Mucosa of rectum (tissue), 2 donors: ENCODE data around the gene RNASE3.
A peak's percentile ranks its signal among the peaks of the same experiment; 100 is the strongest.
"Not testable (repeated sequence)": the region's sequence is repeated elsewhere in the genome, so short reads cannot be mapped to it uniquely, and the experiment has no call there.

Experiments used
- H3K27ac ChIP-seq, 2 donors: one replicate each; pipeline ENCODE4 v1.7.0; 2013; ENCODE audit warnings: inconsistent platforms in 2 of 2, low read depth in 2 of 2, low read length in 2 of 2
- H3K27me3 ChIP-seq, 2 donors: one replicate each; pipeline ENCODE4 v1.7.0; 2013; ENCODE audit warnings: low read length in 2 of 2; ENCODE audit not compliant: control insufficient read depth in 2 of 2, insufficient read depth in 2 of 2
- H3K36me3 ChIP-seq, 2 donors: one replicate each; pipeline ENCODE4 v1.7.0; 2013; ENCODE audit warnings: low read length in 2 of 2; ENCODE audit not compliant: control insufficient read depth in 2 of 2, insufficient read depth in 2 of 2
- H3K4me1 ChIP-seq, 2 donors: one replicate each; pipeline ENCODE4 v1.7.0; 2013; ENCODE audit warnings: low read length in 2 of 2, mild to moderate bottlenecking in 1 of 2; ENCODE audit not compliant: control insufficient read depth in 2 of 2, insufficient read depth in 2 of 2
- H3K4me3 ChIP-seq, 2 donors: one replicate each; pipeline ENCODE4 v1.7.0; 2013; ENCODE audit warnings: low read length in 2 of 2
- H3K9ac ChIP-seq, 2 donors: one replicate each; pipeline ENCODE4 v1.7.0; 2013; ENCODE audit warnings: low read length in 2 of 2, low read depth in 1 of 2, mild to moderate bottlenecking in 1 of 2
- H3K9me3 ChIP-seq, 2 donors: one replicate each; pipeline ENCODE4 v1.7.0; 2013; ENCODE audit warnings: low read length in 2 of 2; ENCODE audit not compliant: control insufficient read depth in 2 of 2
- donor health status: healthy.
- donor health status: Normal muscosa, but diverticular disease.

The RNASE3 gene

GRCh38 chr14:20873370-20874177, 17.6 kb upstream of the RNASE3 start:
- Histone ChIP-seq H3K4me3 (peak overlapping the region in 1 of 2 donors; percentile 37), H3K4me1 (no peaks in the 10 kb centered on the region), H3K9me3 (peaks cover 0 to 3% of the 10 kb centered on the region in 2 donors)

GRCh38 chr14:20877016-20877415, 14.2 kb upstream of the RNASE3 start:
- Histone ChIP-seq H3K9me3 (peaks cover 0 to 3% of the 10 kb centered on the region in 2 donors), H3K4me3 (no peak overlapping the region), H3K9ac (no peak overlapping the region), H3K4me1 (no peaks in the 10 kb centered on the region), H3K27me3 (no peaks in the 10 kb centered on the region), H3K36me3 (no peaks in the 10 kb centered on the region), H3K27ac (no peak overlapping the region)

More at GRCh38 chr14:20873370-20874177, 17.6 kb upstream of the RNASE3 start:
- no peak overlapping the region for H3K9ac ChIP-seq
- no peaks in the 10 kb centered on the region for H3K36me3 ChIP-seq
- no peaks in the 10 kb centered on the region for H3K27me3 ChIP-seq
- no peak overlapping the region for H3K27ac ChIP-seq

DNA sequence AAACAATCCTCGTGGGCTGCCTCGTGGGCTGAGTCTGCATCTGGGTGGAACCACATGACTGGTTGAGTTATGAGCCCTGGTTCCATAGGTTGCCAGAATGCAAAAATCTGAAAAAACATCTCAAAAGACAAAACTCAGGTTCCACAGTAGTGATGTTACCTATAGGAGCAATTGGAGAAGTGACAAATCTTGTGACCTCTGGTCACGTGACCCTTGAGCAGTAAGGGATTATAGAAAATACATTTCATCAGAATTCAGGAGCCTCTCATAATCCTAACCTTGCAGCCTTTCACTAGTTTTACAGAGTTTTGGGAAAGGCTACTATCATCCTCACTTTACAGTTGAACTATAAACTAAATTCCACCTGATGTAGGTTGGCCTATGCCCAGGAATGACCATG, 12.5 kb upstream of the RNASE3 start:
- Histone ChIP-seq H3K27me3 (no peaks in the 10 kb centered on the region), H3K9me3 (peaks cover 0 to 3% of the 10 kb centered on the region in 2 donors), H3K27ac (no peak overlapping the region), H3K9ac (no peak overlapping the region), H3K36me3 (no peaks in the 10 kb centered on the region), H3K4me3 (no peak overlapping the region), H3K4me1 (no peaks in the 10 kb centered on the region)

DNA sequence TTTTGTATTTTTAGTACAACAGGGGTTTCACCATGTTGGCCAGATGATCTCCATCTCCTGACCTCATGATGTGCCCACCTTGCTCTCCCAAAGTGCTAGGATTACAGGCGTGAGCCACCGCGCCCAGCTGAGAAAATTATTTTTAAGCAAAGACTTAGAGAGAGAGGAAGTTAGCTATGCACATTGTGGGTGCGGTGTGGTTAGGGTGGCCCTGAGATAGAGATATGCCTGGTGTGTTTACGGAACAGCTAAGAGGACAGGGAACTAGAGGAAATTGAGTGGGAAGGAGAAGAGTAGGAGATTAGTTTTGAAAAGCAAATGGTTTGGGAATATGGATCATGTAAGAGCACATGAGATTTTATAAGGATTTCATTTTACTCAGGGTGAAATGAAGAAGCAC, 10.0 kb upstream of the RNASE3 start:
- H3K27ac ChIP-seq, H3K4me1 ChIP-seq, H3K9ac ChIP-seq, H3K4me3 ChIP-seq, H3K27me3 ChIP-seq, H3K36me3 ChIP-seq, H3K9me3 ChIP-seq: not testable (repeated sequence)

DNA sequence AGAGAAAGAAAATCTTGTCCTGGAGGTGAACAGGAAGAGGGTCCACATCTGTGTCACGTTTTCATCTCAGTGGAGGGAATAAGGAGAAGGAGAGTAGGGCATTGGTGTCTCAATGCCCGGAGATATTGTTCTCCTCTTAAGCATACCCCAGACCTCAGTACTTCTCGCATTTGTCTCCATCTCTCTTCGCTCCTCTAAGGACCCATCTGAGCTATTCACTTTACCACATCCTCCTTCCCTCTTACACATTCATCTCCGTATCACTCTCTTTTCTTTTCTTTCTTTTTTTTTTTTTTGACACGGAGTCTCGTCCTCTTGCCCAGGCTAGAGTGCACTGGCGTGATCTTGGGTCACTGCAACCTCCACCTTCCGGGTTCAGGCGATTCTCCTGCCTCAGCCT, 8.4 kb upstream of the RNASE3 start:
- H3K4me3 ChIP-seq, H3K9ac ChIP-seq: not testable (repeated sequence)

DNA sequence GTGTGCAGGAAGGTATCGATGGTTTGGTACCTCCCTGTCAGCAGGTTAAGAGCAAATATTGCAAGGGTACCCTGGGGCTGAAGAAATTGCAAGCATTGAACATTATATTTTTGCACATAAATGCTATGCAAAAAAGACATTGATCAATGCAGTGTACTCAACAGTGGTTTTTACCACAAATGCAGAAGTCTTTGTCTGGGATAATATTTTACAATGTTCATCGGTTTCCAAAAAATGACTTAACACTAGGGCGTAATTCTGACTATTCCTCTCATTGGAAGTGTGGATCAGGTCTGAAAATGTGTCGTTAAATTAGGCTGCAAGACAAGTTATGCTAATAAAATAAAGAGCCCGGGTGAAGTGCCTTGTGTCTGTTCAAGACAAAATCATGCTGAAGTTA, 2.8 kb upstream of the RNASE3 start:
- not testable (repeated sequence) for H3K9me3 ChIP-seq, H3K27ac ChIP-seq

More for the DNA sequence above, 8.4 kb upstream of the RNASE3 start:
- not testable (repeated sequence) for H3K27ac ChIP-seq, H3K36me3 ChIP-seq, H3K9me3 ChIP-seq, H3K27me3 ChIP-seq, H3K4me1 ChIP-seq

DNA sequence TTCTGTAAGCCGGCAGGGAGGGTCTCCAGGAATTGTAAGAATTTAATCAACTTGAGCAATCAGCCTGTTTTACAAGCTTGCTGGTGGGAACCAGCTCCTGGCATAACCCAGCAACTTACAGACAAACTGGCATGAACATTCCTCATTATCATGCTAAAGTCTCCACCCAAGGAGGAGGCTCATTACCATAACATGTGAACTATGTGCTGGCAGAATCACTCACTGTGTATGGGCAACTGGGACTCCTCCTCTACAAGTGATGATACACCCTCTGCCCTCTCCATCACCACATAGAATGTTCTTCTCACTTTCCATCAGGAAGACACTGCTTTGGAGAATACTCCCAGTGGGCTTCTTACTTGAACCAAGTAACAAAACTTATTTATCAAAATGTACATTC, 4.1 kb downstream of the RNASE3 start:
- not testable (repeated sequence) for H3K36me3 ChIP-seq, H3K27me3 ChIP-seq, H3K4me1 ChIP-seq, H3K9ac ChIP-seq, H3K4me3 ChIP-seq, H3K9me3 ChIP-seq, H3K27ac ChIP-seq

More for the DNA sequence above, 2.8 kb upstream of the RNASE3 start:
- H3K4me3 ChIP-seq, H3K9ac ChIP-seq, H3K36me3 ChIP-seq, H3K4me1 ChIP-seq, H3K27me3 ChIP-seq: not testable (repeated sequence)

DNA sequence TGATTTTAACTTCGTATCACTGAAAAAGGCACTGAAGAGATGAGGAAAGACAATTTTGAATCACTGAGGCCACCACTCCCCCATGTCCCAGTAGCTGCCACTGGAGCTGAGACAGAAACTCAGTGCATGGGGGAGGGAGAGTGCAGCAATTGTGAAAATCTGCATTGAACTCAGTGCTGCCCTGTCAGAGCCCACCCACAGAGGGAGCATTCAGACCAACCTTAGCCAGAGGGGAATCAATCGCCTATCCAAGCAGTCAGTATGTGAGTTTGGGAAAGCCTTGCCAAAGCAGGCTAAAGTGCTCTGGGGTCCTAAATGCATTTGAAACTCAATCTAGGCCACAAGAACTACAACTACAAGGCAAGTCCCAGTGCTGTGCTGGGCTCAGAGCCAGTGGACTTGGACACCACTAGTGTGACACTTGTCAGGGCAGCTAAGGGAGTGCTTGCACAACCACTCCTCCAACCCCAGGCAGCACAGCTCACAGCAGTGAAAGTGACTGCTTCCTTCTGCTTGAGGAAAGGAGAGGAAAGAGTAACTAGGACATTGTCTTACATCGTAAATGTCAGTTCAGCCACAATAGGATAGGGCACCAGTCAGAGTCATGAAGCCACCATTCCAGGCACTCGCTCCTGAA, 13.3 kb downstream of the RNASE3 start:
- Histone ChIP-seq H3K9ac (no peak overlapping the region), H3K4me1 (no peaks in the 10 kb centered on the region), H3K27ac (no peak overlapping the region), H3K36me3 (no peaks in the 10 kb centered on the region), H3K27me3 (no peaks in the 10 kb centered on the region), H3K9me3 (no peaks in the 10 kb centered on the region), H3K4me3 (no peak overlapping the region)

DNA sequence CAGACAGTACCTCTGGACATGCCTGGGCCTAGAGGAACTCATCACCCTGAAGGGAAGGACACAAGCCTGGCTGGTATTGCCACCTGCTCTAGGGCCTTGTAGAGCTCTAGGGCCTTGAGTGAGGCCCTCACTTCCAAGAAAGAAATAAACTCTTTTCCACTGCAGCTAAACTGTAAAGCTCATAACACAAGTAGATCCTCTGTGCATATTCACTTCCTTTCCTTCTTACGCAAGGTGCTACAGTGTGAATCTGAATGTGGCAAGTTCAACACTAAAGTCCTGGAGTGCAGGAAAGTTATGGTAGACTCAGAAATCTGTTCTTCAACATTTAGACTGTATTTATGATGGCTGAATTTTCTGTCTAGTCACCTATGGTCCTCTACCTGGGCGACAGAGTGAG, 14.5 kb downstream of the RNASE3 start:
- no peaks in the 10 kb centered on the region for H3K36me3 ChIP-seq
- H3K27ac ChIP-seq, result no peak overlapping the region
- no peaks in the 10 kb centered on the region for H3K9me3 ChIP-seq

DNA sequence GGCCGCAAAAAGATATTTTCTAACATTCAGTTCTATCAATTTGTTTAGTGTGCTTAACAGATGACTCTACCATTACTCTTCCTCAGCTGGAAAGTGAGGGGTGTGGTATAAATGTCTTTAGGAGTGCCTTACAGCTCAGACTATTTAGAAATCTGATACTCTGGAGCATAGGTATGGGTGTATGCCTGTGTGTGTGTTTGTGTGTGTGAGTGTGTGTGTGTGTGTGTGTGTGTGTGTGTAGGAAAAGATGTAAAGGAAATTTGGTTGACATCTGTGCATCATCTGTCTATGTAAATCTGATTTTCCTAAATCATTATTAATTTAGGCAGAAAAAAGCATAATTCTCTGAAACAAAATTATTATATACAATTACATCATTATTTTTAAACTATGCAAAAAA, 16.0 kb downstream of the RNASE3 start:
- no peak overlapping the region for H3K9ac ChIP-seq
- H3K36me3 ChIP-seq, result no peaks in the 10 kb centered on the region
- H3K9me3 ChIP-seq, result no peaks in the 10 kb centered on the region
- H3K4me3 ChIP-seq, result no peak overlapping the region
- H3K27me3 ChIP-seq, result no peaks in the 10 kb centered on the region
- H3K27ac ChIP-seq, result no peak overlapping the region
- H3K4me1 ChIP-seq, result no peaks in the 10 kb centered on the region

More for the DNA sequence above, 14.5 kb downstream of the RNASE3 start:
- no peaks in the 10 kb centered on the region for H3K4me1 ChIP-seq
- H3K4me3 ChIP-seq, result no peak overlapping the region
- no peaks in the 10 kb centered on the region for H3K27me3 ChIP-seq
- no peak overlapping the region for H3K9ac ChIP-seq
